Measurements from ENCODE around the gene TNFRSF8.

GRCh38 chr1:12095452-12096263 is 32.6 kb downstream of the TNFRSF8 start:
- no peak for TF ChIP-seq CREB3L1 (IDR thresholded peaks at IDR 0.05; ENCODE audit: borderline replicate concordance, low read depth)
- no peak for TF ChIP-seq FUS (optimal IDR thresholded peaks at IDR 0.05; ENCODE audit: low read depth, low read length)
- no peak for TF ChIP-seq POU5F1 (IDR thresholded peaks at IDR 0.05; ENCODE audit: borderline replicate concordance, low read depth, low read length, partially characterized antibody)
- no peak for TF ChIP-seq SMARCB1 (IDR thresholded peaks at IDR 0.05; ENCODE audit: insufficient read length, low read depth)
- no peak for TF ChIP-seq FOXJ2 (tag; IDR thresholded peaks at IDR 0.05)
- TF ChIP-seq, protein P1, sequence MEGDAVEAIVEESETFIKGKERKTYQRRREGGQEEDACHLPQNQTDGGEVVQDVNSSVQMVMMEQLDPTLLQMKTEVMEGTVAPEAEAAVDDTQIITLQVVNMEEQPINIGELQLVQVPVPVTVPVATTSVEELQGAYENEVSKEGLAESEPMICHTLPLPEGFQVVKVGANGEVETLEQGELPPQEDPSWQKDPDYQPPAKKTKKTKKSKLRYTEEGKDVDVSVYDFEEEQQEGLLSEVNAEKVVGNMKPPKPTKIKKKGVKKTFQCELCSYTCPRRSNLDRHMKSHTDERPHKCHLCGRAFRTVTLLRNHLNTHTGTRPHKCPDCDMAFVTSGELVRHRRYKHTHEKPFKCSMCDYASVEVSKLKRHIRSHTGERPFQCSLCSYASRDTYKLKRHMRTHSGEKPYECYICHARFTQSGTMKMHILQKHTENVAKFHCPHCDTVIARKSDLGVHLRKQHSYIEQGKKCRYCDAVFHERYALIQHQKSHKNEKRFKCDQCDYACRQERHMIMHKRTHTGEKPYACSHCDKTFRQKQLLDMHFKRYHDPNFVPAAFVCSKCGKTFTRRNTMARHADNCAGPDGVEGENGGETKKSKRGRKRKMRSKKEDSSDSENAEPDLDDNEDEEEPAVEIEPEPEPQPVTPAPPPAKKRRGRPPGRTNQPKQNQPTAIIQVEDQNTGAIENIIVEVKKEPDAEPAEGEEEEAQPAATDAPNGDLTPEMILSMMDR (IDR thresholded peaks at IDR 0.05 in 2 of 3, conservative IDR thresholded peaks at IDR 0.05 in 1 of 3; ENCODE audit: insufficient read depth in 2 of 3, low read depth in 1 of 3, low read length in 3 of 3) = no peak
- peak; percentile 92 for TF ChIP-seq NFYB (IDR thresholded peaks at IDR 0.05; ENCODE audit: extremely low read depth, insufficient read length)
- TF ChIP-seq ZNF146 (CRISPR knock-in tag; IDR thresholded peaks at IDR 0.05; ENCODE audit: unreplicated experiment) = no peak
